Epithelial cell of proximal tubule (primary cell): ENCODE data around the gene NUP210. TPM values are rescaled to one million over a fixed set of nuclear protein-coding genes. Genes with fewer than 3 reads are reported as not detected.

Source experiments
- DNase-seq: peaks from one replicate; pipeline ENCODE4 v3.0.0-alpha.2; 2011; ENCODE audit warnings: low read depth
- H3K4me3 ChIP-seq: 2 replicates; pipeline ENCODE4 v1.5.1; 2011; ENCODE audit warnings: low read depth, mild to moderate bottlenecking, low read length
- total RNA-seq: library from RNA; depleted of rRNA; stranded (reverse); fragments of >200 nt; gene quantifications from 2 replicates; pipeline ENCODE4 v1.2.3, GENCODE V29; 2015
- TF ChIP-seq, protein P1 (sequence below): conservative IDR thresholded peaks from 2 replicates; pipeline ENCODE4 v1.5.1; 2012; ENCODE audit warnings: low read depth, mild to moderate bottlenecking, low read length

NUP210 gene
- total RNA-seq, 1 donor from 2014 or later = 40.1 TPM

DNA sequence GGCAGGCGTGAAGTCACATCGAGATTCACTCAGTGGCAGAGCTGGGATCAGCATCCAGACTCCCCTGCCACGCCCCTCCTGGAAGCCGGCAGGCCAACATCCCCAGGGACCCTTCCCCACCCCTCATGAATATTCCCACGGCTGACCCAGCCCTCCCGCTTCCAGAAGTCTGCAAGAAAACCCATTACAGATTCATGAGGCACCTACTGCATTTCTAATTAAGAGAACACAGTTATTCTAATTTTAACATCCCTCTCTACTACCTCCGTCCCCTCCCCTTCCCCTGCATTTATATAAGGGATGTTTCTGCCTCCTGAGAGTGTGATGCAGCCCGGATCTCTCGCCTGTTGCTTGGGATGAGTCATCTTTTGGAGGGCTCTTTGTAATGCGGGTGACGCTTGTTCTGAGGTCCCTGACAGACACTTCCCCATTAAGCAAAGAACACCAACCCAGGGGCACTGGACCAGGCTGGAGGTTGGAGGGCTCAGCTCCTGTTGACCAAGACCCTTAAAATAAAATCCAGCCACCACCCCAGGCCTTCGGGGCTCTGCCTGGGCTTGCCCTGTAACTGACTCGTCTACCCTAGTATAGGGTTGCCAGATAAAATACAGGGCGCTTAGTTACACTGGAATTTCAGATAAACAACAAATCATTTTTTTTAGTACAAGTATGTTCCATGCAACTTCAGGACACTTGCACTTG, 118.7 kb downstream of the NUP210 start:
- TF ChIP-seq, protein P1, sequence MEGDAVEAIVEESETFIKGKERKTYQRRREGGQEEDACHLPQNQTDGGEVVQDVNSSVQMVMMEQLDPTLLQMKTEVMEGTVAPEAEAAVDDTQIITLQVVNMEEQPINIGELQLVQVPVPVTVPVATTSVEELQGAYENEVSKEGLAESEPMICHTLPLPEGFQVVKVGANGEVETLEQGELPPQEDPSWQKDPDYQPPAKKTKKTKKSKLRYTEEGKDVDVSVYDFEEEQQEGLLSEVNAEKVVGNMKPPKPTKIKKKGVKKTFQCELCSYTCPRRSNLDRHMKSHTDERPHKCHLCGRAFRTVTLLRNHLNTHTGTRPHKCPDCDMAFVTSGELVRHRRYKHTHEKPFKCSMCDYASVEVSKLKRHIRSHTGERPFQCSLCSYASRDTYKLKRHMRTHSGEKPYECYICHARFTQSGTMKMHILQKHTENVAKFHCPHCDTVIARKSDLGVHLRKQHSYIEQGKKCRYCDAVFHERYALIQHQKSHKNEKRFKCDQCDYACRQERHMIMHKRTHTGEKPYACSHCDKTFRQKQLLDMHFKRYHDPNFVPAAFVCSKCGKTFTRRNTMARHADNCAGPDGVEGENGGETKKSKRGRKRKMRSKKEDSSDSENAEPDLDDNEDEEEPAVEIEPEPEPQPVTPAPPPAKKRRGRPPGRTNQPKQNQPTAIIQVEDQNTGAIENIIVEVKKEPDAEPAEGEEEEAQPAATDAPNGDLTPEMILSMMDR = no peak
- no peak overlapping the region for H3K4me3 ChIP-seq
- DNase-seq = no peak

DNA sequence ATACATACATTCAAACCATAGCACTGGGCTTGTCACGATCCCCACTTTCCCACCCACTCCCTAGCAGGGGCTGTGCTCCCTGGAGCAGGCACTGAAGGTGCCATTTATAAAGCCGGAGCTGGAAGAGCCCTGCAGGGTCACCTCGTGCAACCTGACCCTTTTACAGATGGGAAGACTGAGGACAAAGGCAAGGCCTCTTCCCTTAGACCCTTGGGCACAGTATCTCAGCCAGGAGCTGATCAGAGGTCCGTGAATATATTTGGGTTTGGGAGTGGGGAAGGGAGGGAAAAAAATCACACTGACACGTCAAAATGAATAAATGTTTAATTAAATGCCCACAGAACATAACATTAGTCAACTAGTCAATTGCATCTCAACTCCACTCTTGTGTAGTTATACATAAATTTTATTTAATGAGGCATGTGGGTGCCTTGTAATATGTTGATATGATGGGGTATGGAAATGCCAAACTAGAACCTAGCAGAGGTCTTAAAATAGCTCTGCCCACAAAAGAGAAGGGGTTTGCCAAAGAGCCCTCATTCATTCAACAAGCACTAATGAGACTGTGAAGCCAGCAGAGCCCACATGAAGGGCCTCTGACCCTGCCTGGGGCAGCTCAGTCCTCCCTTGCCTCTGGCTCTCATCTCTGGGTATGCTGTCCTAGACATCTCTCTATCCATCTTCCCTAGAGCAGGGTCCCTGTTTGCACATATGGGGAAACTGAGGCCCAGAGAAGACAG, 119.4 kb downstream of the NUP210 start:
- TF ChIP-seq, protein P1 = no peak

DNA sequence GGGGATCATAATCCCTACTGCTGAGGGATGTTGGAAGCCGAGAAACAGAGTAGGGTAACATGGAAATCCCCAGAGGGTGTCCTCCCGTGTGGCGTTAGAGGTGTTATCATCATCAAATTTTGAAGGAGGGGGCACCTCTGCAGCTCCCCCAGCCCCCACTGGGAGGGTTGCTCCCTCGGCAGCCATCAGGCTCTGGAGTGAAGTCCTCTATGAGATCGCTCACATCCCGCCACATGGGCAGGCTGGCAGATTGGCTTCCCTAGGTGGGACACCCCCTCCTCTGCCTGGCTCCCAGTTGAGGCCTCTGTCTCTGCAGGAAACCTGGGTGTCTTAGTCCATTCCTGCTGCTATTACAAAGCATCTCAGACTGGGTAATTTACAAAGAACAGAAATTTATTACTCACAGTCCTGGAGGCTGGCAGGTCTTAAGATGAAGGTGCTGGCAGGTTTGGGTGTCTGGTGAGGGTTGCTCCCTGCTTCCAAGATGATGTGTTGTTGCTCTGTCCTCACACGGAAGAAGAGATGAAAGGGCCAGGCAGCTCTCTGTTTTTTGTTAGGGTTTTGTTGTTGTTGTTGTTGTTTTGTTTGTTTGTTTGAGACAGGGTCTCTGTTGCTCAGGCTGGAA, 120.5 kb downstream of the NUP210 start:
- TF ChIP-seq, protein P1 = no peak
- H3K4me3 ChIP-seq = no peak overlapping the region
- DNase-seq = no peak

More for the DNA sequence above, 119.4 kb downstream of the NUP210 start:
- no peak overlapping the region for H3K4me3 ChIP-seq
- DNase-seq = no peak

DNA sequence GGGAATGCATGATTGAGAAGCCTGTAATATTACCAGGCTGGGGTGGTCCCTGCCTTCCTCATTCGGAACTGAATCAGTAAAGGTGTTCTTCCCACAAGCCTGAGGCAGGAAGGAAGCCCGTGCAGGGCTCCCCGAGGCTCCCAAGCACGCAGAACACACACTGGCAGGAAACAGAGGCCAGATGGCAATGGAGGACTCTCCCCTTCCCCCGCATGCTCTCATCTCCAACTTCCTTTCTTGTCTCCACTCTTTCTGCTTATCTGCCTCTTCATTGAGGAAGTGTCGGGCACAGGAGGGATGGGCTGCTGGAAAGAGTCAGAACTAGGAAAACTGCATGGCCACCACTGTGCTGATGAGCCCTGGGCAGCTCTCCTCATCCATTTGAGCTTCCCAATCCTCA, 123.5 kb downstream of the NUP210 start:
- no peak overlapping the region for H3K4me3 ChIP-seq
- TF ChIP-seq, protein P1 = no peak
- DNase-seq = no peak

DNA sequence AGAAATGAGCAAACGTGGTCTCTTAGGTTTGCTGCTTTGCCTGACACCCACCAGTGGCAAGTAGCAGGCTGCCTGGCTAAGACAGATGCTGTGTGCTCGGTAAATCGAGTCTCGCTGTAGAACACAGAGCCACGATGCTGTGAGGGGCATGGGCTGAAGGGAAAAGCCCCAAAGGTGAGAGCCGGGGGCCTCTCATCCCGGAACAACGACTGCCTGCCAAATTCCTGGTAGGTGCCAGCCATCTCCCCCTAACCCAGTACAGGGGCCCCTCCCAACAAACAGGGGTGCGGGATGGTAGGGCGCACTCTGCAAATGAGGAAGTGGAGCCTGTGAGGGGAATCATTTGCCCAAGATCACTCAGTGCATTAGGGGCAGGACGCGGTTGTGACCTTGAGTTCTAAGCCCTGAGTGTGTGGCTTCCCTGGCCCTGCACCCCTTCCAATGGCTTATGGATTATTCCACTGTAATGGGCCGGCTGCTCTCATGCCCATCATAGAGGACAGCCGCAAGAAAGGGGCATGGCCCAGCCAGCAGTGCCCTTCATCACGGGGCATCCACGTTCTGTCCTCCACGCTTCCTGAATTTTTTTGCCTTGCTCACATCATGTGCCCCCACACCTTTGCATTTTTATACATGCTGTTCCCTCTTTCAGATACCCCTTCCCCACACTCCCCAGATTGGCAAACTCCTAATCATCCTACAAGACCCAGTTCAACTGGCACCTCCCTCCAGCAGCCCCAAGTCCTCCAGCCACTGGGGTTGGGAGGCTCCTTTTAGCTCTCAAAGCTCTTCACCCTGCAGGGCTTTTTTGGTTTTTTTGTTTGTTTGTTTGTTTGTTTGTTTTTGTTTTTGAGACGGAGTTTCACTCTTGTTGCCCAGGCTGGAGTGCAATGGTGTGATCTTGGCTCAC, 125.4 kb downstream of the NUP210 start:
- TF ChIP-seq, protein P1 = no peak
- H3K4me3 ChIP-seq = no peak overlapping the region
- no peak for DNase-seq

DNA sequence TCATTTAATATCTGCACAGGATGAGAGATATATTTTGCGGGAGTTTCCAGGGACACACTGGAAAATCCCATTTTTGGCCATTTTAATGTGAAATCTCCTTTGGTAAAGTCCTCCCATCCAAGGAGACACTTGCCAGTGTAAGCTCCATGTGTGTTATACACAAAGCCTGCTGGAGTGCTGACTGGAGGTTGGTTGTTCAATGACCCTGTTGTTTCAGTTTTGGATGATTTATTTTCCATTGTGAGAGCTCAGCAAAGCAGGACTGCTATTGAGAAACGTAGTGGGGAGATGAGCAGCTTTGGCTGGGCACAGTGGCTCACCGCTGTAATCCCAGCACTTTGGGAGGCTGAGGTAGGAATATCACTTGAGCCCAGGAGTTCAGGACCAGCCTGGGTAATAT, 127.7 kb downstream of the NUP210 start:
- TF ChIP-seq, protein P1 = no peak
- no peak overlapping the region for H3K4me3 ChIP-seq
- DNase-seq = peak; percentile 58
